ENCODE data around the gene RAD51B.

RAD51B gene

DNA sequence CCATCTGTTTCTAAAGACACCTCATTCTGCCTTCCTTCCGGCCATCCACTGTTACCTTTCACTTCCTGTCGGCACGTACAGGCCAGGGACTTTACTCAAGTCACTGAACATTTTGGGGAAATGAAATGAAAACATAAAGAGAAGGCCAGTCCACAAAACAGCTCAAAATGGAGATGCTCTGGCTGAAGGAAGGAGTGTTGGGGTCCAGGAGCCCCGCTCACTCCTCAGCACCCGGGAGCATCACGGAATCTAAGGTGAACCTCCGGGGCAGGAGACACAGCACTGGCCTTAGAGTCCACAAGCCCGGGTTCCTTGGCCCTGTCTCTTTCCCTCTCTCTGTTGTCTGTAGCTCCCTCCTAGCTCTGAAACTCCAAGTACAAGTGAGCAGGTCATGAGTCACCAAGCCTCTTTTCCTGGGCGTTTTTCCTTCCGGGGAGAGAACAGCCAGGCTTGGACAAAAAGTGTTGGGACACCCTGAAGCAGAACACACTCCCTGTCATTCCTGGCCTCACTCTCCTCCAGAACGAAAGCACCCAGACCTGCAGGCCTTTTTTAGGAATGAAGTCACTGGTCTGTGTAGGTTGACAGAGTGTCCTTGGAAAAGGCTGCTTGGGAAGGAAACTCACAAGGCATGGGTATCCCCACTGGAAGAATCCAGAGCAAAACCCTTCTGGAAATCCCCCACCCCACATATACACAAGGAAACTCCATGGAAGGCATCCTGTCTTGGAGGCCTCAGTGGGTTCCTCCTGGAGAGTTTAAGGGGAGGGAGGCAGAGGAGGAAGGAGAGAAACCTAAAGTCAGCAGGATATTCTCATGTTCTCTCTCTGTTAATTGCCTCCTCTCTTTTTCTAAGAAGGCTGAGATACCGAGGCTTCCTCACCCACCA, 728.0 kb downstream of the RAD51B start:
- no peak for DNase-seq

DNA sequence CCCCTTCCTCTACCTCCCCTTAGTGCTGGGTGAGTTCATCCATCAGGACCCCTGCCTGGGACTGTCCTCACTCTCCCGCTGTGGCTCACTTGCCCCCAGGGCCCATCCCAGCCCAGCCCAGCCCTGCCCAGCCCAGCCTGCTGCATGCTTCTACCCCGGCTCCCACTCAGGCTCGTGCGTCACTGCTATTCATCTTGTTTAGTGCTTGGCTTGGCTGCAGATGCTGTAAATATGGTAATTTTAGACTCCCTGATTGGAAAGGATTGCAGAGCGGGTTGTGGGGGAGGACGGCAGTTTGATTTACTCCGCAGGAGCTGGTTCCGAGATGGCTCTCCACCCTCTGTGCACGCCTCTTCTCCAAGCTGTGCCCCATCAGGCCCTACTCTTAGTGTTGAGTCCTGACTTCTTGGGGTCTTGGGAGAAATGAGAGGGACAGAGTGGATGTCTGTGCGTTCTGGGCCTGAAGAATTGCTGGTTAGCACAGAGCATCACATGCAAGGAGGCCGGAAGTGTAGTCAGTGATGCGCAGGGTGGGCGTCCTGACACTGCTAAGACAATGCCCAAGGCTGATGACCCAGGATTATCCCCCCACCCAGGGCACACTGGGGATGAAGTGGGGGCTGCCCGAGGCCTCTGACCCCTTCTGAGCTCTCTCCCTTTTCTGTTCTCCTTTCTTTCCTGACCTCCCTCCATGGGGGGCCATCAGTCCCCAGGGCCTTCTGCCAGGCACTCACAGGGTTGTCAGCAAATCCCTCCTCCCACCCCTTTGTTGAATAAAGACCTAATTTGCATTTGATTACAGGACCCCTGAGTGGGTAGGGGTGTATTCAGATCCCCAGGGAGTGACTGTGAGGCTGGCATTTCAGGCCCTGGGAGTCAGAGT, 728.9 kb downstream of the RAD51B start:
- DNase-seq, result no peak

DNA sequence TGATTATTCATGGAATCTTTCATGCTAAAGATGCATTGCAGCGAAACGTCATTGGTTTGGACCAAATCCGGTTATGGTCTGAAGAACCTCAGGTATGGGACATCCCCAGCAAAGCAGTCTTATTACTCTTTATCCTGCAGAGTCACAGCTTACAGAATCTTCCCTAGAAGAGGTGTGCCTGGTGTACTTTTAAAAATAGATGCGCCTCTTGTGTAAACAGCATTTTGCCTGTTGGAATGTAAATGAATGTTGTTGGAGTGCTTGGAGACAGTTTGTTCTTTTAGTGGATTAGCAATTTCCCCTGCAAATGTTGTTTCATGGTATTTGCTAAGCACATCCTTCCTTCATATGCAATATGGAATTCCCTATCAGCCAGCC, 730.7 kb downstream of the RAD51B start:
- DNase-seq, result no peak

DNA sequence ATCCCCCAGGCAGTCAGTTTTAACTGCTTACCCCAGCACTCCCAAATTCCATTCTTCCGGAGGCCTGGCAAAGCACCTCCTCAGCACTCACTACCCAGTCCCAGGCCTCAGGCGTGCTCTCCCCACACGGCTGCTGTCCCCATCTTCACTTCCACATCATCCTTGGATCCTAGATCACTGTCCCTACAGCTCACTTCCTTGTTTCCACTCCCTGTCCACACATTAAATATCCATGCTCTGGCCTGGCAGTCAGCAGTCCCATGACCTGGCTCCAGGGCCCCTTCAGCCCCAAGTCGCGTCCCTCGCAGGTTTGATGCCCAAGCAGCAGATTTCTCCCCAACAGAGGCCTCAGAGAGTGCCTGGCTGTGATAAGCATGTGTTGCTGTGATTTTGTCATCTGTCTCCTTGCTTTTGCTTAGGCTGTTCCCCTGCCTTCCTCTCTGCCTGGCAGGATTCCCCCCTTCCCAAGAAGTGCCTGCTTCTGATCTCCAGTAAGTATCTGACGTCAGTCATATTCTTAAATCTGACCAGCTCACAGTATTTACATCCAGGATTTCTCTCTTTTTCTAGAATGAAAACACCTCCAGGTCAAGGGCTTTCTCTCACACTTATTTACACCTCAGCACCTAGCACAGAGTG, 731.6 kb downstream of the RAD51B start:
- DNase-seq, result no peak

DNA sequence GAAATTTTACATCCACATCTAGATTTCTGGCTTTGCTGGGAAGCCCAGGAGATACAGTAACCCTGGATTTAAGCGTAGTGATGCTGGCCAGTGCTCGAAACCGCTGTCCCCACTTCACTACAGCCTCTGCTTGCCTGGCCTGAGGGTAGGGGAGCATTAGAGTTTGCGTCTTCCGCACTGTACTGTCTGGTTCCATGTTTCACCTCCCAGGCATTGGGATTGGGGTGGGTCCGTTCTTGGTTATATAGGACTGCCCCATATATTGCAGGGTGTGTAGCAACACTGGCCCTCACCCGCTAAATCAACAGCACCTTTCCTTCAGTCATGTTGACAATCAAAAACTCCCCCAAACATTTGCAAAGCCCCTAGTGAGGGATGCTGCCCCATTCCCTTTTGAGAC, 732.5 kb downstream of the RAD51B start:
- no peak for DNase-seq

DNA sequence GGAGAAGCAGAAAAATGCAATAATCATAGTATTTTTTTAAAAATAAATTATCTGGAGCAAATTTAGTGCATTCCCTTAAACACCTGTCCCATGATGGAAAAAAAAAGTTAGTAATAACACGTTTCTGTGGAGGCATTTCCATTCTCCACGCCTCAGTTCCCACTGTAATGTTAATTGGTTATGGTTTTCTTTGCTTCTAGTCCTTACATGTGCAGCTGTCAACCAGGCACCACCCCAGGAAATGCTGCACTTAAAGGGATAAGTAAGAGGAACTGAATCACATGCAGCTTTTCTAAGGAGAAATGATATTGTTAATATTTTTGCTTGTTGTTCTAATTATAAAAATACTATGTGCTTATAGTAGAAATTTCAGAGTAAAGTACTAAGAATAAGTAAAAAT, 733.0 kb downstream of the RAD51B start:
- DNase-seq, result no peak

DNA sequence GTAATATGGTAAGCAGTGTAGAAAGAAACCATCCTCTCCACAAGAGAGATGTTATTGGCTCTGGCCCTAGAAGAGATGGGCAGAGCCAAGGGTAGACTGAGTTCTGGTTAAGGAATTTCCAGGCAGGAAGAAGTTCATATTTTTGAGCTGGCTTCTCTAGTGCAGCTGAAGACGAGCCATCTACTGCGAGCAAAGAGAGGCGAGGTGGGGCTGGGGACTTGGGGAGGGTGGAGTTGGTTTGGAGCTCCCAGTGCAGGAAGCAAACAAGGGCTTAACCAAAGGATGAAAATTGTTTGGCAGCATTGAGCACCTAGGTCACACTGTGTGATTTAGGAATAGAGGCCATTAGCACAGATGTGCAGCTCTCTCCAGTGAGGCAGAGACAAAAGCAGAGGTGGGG, 733.7 kb downstream of the RAD51B start:
- no peak for DNase-seq

DNA sequence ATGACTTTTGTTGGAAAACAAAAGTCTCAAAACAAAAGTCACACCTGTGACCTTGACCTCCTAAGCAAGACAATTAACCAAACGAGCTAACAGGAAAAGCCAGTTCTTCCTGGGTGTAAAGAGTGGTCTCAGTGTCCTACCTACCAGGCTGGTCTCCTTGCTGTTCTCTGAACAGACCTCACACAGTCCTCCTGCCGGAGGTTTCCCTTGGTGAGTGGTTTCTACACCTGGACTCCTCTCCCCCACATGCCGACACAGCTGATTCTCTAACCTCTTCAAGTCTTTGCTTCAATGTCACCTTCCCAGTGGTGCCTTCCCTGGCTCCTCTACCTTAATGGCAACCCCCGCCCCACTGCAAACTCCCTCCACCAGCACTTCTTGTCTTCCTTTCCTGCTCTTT, 734.7 kb downstream of the RAD51B start:
- DNase-seq, result no peak

DNA sequence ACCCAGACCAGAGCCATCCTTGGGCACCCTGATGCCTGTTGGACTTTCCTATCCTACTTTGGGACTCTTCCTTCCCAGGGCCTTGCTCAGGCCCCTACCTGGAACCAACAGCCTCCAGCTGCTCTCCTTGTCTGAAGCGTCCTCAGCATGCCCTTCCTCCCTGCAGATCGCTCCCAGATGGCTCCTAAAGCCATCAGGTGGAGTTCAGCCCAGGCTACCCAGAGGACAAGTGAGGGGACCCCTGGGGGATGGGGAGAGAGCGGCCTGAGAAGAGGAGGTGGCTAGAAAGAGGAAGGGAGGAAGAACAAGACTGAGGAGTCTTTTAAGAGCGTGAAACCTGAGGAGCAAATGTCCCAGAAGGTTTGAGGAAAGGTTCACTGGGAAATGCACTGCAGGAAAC, 736.7 kb downstream of the RAD51B start:
- DNase-seq, result no peak

DNA sequence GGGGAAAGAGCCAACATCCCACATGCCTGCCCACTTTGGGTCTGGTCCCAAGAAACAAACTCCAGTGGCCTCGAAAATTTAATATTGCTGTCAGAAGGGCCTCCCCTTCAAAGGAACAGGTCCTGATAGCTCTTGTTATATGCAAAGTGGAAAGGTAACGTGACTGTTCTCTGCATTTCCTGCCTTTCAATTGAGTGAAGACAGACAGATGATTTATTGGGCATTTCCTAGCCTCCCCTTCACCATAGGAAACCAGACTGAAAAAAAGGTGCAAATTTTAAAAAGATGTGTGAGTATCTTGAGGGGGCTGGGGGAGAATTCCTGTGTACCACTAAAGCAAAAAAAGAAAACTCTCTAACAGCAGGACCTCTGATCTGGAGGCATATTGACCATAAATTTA, 738.1 kb downstream of the RAD51B start:
- no peak for DNase-seq

DNA sequence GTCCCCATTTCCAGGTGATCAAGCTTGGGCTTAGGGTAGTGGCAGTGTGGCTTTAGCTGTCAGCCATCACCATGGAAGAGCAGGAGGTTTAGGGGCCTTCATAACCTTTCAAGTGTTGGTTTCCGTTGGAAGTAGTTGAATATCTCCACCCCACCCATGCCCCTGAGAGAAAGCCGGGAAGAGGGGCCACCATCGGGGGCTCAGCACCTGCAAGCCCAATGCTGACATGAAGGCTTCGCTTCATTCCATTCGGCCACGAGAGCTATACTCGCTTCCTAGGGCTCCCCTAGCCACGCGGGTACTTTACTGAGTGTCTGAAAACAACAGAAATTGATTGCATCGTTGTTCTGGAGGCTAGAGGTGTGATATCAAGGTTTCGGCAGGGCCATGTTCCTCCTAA, 738.5 kb downstream of the RAD51B start:
- DNase-seq, result no peak

DNA sequence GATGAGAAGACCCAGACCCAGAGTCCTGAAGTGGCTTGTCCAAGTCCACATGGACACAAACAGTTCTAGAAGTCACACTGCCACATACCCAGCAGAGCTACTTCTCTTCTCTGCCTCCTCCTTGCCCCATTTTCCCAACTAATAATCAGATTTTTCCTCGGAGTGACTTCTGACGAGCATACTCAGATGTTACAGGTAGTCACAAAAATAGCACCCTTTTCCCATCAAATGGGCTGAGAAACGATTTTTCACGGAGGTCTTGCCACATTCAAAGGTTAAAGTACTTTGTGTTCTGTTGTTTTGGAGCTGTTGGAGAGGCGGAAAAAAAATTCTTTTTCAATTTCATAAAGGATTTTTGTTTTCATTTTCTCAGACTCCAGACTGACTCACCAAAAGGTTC, 740.4 kb downstream of the RAD51B start:
- DNase-seq, result no peak

DNA sequence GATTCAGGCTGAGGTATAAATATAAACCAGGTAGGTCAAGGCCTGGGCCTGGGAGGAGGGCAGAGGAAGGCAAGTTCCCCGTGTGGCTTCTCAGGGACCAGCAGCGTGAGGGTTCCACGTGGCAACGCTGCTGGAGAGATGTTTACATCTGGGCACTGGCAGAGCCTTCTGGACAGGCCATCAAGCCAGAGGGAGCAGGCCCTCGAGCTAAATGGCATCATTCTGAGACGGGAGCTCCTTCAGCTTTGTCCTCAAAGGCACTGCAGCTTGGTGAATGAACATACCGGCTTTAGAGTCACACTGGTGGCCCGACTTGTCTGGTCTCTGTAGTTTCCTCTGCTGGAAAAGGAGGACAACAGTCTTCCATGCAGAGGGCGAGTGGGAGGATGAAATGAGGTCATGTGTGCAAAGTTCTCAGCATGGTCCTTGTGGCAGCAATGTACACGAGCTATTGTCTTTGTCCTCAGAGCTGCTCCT, 742.0 kb downstream of the RAD51B start:
- no peak for DNase-seq

DNA sequence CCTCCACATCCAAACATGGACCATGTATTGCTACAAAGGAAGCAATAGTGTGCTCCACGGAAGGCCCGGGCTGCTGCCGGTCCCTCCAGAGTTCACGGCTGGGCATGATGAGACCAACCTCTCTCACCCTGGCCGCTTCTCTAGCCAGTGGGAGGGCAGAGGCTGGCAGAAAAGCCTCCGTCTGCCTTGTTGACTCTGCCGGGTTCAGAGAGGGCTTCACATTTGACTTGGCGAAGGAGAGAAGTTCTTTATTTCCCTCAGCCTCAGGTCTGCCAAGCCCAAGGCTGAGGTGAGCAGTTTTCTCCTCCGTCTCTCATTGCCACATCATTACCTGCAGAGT, 743.3 kb downstream of the RAD51B start:
- no peak for DNase-seq

DNA sequence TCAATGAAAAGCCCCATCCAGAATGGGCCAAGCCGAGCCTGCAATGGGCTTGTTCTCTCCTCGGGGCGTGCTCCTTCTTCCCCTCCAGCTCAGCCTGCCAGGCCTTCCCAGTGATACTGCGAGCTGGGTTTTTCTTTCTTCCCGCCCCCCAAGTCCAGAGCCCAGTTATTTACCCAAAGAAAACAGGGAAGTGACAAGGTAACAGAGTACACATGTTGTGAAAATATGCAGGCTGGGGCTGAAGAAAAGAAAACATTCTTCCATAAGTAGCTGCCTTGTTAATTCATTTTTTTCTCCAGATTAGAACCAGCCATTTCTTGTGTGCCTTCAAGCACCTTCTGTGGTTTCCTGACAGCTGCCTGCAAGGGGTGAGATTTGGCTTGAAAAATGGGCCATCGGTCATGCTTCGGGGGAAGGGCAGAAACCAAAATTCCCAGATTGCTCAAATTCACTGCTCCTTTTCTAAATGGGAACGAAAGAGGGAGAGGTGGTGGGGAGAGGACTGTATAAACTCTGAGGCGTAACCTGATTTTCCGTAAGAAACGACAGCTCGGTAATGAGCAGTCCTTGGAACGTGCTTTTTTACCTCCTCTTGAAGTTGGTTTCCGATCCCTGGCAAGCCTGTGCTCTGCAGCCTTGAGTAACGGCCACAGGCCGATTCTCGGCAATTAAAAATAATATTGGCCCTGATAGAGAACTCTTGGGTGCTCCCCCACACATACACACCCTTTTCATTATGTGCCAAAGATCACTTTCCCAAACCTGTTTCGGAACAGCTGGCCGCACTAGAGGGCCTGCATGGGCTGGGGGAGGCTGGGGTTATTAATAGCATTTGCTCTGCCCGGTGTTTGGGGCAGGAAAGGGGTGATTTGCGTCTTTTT, 743.9 kb downstream of the RAD51B start:
- DNase-seq, result no peak

DNA sequence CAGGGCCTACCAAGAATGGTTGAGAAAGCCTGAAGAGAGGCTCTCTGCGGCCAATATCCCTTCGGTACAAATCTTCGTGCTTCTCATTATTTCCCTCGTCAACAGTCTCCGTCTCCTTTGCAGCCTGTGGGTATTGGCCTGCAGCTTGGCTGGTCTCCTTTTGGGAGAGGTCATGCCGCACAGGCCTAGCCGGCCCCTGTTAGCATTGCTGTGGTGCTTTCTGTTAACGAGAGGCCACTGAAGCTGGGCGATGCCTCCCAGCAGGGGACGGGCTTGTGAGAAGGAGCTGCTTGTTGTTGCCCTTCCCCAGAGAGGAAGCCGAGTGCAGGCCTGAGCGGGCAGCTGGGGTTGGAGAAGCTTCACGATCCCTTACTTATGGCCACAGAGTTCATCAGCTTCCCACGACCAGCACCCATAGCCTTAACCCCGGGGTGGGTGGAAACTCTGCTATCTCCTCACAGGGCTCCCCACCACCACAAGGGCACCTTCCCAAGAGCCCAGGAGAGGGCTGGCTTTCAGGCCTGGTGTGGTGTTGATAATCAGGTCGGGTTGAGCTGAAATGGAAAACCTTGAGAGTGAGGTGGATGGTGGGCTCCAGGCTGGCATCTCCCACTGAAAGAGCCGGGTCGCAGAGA, 744.7 kb downstream of the RAD51B start:
- no peak for DNase-seq

DNA sequence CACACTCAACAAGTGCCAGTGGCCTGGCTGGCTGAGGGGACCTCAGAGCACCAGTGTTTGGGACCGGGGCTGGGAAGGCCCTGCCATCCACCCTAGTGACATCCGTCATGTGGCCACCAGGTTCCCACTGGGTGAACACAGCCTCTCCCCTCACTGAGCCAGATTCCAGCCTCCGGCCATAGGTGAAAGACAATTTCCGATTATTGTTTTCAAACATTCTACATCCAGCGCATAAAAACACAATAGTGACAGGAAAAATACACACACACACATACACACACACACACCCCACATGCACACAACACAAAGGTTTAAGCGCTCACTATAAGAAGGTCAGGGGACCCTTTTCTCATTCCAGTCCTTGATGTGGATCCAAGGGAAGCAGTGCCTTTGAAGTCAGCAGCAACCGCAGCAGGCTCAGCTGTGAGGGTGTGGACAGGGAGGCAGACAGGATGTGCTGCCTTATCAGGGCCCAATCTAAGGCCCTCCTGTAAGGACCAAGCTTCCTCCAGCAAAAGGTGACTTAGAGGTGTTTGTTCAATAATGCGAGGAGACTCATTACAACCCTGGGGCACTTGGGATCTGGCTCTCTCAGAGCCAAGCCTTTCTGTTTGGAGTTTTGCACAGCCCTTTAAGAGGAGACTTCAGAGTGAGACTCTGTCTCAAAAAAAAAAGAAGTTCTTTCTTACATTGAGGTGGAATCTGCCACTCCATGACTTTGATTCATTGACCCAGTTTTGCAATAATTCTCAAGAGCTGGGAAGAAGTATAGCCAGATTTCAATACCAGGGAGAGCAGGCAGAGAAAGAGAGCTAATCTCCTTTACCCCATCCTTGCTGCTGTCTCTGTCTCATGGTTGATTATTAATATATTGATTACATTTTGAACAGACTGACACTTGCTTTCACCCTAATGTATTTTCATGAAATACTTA, 745.5 kb downstream of the RAD51B start:
- DNase-seq, result peak; percentile 8

DNA sequence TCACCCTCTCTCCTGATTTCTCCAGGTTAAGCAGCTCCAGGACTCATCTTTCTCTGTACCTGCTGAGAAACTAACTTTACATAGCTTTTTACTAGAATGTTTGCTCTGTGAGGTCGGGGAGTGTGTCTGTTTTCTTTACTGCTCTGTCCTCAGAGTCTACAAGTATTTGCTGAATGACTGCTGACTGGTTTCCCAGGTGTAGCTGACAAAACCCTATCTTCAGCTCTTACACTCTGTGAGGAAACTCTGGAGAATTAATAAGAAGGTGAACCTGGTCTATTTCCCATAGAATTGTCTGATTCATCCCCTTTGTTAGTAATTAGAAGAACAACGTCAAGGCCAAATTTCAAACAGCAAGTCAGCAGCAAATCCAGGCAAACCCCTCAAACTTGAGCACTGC, 746.5 kb downstream of the RAD51B start:
- no peak for DNase-seq

DNA sequence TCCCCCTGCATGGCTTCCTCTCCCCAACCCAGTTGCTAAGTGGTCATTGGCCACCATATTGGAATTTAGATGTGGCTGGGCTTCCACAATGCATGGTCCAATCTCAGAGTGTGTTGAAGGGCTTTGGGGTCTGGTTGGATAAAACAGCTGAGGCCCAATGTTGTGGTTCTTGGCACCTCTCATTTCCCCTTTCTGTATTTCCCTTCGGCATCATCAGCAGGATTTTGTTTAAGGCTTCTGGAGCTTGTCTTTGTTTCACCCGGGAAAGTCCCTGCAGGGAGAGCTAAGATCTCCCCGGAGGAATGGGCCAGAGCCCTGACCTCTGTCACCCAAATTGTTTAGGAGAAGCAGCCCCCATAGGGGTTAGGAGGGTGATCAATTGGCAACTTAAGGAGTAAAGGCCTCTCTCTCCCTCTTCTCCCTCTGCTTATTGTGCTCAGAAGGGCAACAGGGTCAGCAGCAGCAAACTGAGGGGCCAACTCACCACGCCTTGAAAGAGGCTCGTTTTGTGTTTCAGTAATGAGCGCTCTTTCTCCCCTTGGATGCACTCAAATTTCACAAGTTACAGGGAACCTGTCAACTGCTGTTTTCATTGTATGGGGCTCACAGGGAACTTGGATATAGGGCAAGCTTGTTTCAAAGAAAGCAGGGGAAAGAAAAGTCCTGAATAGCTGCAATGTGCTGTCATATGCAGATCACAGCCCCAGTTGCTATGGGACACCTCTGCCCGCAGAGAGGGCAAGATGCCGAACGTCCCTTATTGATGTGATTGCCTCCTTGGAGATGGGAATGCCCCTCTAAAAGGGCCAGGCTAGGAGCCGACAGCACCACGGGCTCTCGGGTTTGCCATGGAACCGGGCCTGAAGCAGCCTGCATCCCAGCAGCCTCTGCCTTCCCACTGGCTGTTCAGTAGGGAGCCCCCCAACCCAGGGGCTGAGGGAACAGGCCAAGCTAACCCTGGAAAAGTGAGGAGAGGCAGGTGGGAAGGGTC, 749.6 kb downstream of the RAD51B start:
- DNase-seq, result no peak

DNA sequence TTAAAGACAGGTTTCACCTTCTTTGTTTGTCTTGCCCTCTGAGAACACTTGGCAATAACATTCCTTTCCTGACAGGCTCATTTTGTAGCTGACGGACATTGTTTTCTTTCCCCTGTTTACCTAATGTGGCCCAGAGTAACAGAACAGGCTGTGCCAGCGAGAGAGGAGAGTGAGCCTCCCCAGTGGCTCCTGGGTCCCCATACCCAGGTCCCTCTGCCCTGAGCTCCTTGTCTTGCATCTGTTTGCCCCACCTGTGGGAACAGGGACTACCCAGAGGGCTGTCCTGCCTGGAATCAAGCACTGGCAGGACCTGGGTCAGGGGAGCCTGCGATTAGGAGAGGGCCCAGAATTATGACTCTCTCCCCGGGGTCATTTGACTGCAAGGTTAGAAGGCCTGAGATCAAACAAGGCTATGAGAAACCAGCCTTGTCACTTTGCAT, 750.4 kb downstream of the RAD51B start:
- DNase-seq, result no peak

All from stimulated activated CD4-positive, alpha-beta T cell treated with anti-CD3 and anti-CD28 coated beads, Interleukin-1b, Interleukin-23, amount 100 ng/mL, for 48 hours (primary cell).